Right lobe of liver (tissue), 4 donors: ENCODE results near the gene SLC5A4.

Experiments used
- POLR2A ChIP-seq: fragments of 450-650 bp; IDR thresholded peaks from one replicate; pipeline ENCODE4 v1.6.1; 2017; ENCODE audit warnings: antibody characterized with exemption, mild to moderate bottlenecking
- TF ChIP-seq, protein P1 (sequence below), 4 donors: fragments of 200-600 bp in 3 of 4; fragments of 450-650 bp in 1 of 4; IDR thresholded peaks; one replicate each; pipeline versions ENCODE4 v1.5.1 to v1.8.0; 2016 to 2022; ENCODE audit warnings: antibody characterized with exemption in 4 of 4, mild to moderate bottlenecking in 2 of 4
- donor health status: DM: no; HTN: no; CAD: no.
- donor health status: DM: no; HTN: no; CAD: no.
- donor health status: DM: no; HTN: yes; CAD: no.

DNA sequence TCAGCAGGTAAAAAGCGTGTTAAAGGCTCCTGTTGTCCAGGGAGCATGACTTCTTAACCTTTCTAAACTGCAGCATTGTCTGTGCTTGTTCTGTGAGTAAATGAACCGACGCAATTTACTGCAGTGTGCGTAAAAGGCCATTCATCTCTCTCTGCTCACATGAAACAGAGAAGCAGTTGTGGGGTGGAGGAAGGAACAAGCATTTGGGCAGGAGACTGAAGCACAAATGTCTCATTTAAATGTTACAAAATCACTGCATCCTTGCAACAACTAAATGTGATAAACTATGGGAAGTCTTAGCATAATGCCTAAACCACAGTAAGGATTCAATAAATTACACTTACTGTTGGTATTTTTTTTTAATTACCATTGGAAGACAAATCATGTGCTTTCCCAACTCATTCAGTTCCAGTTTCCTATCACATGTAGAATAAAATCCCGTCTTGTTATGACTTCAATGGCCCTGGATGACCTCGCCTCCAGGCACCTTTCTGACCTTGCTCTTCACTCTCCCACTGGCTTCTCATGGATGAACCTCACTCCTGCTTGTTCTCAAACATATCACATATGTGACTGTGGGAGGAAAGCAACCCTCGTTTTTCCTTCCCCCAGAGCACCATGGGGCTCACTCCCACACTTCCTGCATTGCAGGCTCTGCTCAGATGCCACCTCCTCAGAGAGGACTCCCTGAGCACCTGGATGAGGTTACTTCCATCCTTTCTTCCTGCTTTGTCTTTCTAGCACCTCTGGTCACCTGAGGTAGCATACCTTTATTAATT lies 28.6 kb downstream of the SLC5A4 start:
- TF ChIP-seq, protein P1, sequence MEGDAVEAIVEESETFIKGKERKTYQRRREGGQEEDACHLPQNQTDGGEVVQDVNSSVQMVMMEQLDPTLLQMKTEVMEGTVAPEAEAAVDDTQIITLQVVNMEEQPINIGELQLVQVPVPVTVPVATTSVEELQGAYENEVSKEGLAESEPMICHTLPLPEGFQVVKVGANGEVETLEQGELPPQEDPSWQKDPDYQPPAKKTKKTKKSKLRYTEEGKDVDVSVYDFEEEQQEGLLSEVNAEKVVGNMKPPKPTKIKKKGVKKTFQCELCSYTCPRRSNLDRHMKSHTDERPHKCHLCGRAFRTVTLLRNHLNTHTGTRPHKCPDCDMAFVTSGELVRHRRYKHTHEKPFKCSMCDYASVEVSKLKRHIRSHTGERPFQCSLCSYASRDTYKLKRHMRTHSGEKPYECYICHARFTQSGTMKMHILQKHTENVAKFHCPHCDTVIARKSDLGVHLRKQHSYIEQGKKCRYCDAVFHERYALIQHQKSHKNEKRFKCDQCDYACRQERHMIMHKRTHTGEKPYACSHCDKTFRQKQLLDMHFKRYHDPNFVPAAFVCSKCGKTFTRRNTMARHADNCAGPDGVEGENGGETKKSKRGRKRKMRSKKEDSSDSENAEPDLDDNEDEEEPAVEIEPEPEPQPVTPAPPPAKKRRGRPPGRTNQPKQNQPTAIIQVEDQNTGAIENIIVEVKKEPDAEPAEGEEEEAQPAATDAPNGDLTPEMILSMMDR (IDR thresholded peaks at IDR 0.05), result no peak
- TF ChIP-seq POLR2A, result no peak
